Midbrain (tissue), 1 donor: ENCODE data around the gene C15orf61.

Source experiments
- DNase-seq: peaks from one replicate; lab custom pipeline; 2025; lab: John Stamatoyannopoulos, UW

Gene C15orf61

GRCh38 chr15:67521029-67521782 is at the start of gene C15orf61:
Gene C15orf61, plus strand, starts transcription at chr15:67521131. Its CDS starts 118 bp downstream, at chr15:67521249.
- peak; percentile 84 for DNase-seq

GRCh38 chr15:67472957-67473356 is 48.0 kb upstream of the C15orf61 start:
- DNase-seq, result no peak

- no peak for DNase-seq
Observed at GRCh38 chr15:67474405-67475110, 46.4 kb upstream of the C15orf61 start.

GRCh38 chr15:67479781-67480505 is 41.0 kb upstream of the C15orf61 start:
- DNase-seq, result no peak

GRCh38 chr15:67480741-67481140 is 40.2 kb upstream of the C15orf61 start:
- DNase-seq, result no peak

GRCh38 chr15:67481680-67482079 is 39.3 kb upstream of the C15orf61 start:
- no peak for DNase-seq

- no peak for DNase-seq
Observed at GRCh38 chr15:67495585-67495984, 25.3 kb upstream of the C15orf61 start.

- DNase-seq, result peak; percentile 39
Observed at GRCh38 chr15:67501177-67501835, 19.6 kb upstream of the C15orf61 start.

- peak; percentile 7 for DNase-seq
Observed at GRCh38 chr15:67501836-67502461, 19.0 kb upstream of the C15orf61 start.

- no peak for DNase-seq
Observed at GRCh38 chr15:67504056-67504455, 16.9 kb upstream of the C15orf61 start.

GRCh38 chr15:67504796-67505195 is 16.1 kb upstream of the C15orf61 start:
- DNase-seq, result no peak

- DNase-seq, result no peak
Observed at GRCh38 chr15:67505675-67506572, 15.0 kb upstream of the C15orf61 start.

GRCh38 chr15:67506775-67507747 is 13.9 kb upstream of the C15orf61 start:
- DNase-seq, result no peak

GRCh38 chr15:67508407-67508806 is 12.5 kb upstream of the C15orf61 start:
- DNase-seq, result no peak

GRCh38 chr15:67509918-67510317 is 11.0 kb upstream of the C15orf61 start:
- no peak for DNase-seq

- no peak for DNase-seq
Observed at GRCh38 chr15:67510597-67511190, 10.2 kb upstream of the C15orf61 start.

GRCh38 chr15:67511606-67512005 is 9.3 kb upstream of the C15orf61 start:
- no peak for DNase-seq

- DNase-seq, result no peak
Observed at GRCh38 chr15:67512140-67512539, 8.8 kb upstream of the C15orf61 start.
